Measurements from ENCODE around the gene FAM124A.

FAM124A gene, protein sequence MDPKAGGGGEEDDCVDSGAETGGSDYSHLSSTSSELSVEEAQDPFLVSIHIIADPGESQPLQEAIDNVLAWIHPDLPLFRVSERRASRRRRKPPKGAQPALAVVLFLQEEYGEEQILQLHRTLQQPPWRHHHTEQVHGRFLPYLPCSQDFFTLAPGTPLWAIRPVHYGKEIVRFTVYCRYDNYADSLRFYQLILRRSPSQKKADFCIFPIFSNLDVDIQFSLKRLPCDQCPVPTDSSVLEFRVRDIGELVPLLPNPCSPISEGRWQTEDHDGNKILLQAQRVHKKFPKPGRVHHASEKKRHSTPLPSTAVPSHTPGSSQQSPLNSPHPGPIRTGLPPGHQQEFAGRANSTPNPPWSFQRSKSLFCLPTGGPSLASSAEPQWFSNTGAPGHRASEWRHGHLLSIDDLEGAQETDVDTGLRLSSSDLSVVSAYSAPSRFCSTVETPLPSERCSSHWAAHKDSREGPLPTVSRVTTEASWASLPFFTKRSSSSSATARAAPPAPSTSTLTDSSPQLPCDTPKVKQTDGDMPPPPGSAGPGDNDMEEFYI

DNA sequence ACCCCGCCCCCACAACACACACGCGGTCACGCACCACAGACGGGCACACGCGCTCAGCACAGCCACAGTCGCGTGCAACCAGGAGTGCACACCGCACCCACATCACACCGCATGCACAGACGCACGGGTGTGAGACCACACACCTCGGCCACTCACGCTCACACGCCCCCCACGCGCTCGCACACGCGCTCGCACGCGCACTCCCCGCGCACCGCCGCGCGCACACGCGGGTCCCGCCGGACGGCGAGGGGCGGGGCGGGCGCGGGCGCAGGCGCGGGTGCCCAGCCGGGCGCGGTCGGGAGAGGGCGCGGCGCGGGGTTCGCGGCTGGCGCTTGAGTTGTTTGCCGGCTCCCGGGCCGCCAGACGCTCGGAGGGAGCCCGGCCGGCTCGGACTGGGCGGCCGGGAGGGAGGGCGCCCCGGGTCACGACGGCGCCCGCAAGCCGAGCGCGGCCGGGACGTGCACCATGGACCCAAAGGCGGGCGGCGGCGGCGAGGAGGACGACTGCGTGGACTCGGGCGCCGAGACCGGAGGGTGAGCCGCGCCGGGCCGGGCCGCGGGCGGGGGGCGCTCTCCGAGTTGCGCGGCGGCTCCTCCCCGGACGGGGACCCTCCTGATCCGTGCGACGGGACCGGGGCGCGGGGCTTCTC lies at the start of gene FAM124A:
TSS of gene FAM124A (plus strand) at position 362 of the 649 bp plus-strand sequence. CDS start at position 466, 104 bp downstream.
- DNase-seq (ENCODE audit: low read depth in 2 of 2), result no peak

DNA sequence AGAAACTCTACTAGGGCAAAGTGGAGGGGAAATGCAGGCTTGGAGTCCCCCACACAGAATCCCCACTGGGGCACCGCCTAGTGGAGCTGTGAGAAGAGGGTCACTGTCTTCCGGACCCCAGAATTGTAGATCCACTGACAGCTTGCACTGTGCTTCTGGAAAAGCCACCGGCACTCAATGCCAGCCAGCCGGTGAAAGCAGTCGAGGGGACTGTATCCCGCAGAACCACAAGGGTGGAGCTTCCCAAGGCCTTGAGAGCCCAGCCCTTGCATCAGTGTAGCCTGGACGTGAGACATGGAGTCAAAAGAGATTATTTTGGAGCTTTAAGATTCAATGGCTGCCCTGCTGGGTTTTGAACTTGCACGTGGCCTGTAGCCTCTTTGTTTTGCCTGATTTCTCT lies 47.2 kb upstream of the FAM124A start:
- no peak for DNase-seq (ENCODE audit: low read depth in 2 of 2)

DNA sequence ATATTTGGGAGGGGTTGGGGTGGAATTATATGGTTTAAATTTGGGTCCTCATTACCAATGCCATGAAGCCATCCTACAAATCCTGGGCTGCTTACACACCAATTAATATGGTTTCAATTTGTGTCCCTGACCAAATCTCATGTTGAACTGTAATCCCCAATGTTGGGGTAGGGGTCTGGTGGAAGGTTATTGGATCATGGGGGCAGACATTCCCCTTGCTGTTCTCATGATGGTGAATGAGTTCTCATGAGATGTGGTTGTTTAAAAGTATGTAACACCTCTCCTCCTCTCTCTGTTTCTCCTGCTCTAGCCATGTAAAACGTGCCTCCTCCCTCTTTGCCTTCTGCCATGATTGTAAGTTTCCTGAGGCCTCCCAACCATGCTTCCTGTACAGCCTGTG lies 46.6 kb upstream of the FAM124A start:
- no peak for DNase-seq (ENCODE audit: low read depth in 2 of 2)

DNA sequence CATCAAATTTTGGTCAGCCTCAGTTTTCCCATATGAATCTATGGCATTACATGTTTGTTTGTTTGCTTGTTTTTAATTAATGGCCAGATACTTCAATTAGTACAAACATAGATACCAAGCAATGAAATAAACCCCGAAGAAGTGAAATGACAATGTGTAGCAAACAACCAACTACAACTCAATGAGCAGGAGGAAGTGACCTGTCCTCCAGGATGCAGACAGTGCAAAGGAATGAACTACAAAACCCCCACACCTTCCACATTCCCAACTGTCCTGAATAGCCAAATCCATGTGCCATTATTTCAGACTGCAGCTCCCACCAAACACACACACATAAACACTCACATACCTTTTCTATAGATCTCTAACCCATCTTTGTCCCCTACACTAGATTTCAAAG lies 45.0 kb upstream of the FAM124A start:
- no peak for DNase-seq (ENCODE audit: low read depth in 2 of 2)

DNA sequence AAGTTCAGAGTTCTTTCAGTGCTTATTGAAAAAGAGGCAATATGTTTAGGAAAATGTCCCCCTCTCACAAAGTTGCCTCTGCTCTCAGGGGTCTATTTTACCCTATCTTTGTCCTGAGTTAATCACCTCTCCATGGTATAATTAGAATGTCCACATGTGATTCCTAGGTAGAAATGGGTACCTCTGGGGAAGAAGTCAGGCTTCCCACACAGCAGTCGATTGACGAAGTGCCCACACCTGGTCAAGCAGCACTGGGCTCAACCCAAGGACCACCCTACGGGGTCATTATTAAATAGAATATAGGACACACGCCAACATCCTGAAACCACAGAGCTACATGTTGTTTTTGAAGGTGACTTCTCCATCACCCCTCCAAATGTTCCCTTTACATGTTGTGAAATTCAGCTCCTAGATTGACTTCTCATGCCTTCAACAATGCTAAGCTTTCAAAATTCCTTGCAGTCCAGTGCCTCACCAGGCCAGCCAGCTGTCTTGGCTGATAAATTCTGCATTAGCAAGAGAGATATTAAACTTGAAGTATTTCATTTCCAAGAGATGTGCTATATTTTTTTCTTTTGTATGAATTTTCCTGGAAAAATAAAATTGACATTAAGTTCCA lies 43.6 kb upstream of the FAM124A start:
- DNase-seq (ENCODE audit: low read depth in 2 of 2), result no peak

DNA sequence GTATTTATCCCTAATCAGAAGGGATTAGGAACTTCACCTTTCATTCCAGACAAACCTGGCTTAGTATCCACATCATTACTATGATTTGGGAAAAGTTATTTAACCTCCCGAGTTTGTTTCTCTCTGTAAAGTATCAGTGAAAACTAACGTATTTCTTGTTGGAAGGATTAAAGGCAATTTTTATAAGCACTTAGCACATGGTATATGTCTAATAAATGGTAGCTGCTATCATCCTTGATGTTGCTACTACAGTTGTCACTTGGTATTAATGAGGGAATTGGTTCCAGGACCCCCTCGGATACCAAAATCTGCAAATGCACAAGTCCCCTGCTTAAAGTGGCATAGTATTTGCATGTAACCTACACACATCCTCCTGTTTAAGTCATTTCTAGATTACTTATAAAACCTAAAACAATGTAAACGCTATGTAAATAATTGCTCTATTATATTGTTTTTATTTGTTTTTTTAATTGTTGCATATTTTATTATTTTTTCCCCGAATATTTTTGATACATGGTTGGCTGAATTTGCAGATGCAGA lies 42.7 kb upstream of the FAM124A start:
- DNase-seq (ENCODE audit: low read depth in 2 of 2), result no peak

DNA sequence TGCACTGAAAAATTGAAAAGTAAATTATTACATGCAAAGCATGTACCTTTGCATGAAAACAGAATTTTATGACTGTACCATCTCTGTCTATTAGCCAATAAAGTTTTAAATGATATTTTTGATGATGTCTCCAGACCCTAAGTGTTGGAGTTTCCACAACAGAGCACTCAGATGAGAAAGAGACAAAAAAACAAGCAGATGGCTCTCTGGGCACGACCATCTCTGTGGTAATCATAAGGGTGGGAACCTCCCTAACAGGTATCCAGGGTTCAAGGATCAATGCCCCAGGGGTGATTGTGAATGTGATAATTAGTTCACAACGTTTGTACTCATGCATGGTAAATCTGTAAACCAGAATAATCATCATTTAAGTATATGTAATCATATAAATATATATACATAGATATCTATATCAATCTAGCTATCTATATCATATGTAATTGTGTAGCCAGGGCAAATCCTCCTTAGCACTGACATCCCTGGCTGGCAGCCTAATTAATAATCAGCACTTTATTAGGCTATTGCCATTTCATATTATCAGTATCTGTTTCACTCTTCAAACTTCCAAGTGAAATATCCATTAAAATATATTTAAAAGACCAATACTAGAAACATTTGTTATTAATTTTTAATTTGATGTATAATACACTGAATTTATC lies 41.2 kb upstream of the FAM124A start:
- no peak for DNase-seq (ENCODE audit: low read depth in 2 of 2)

DNA sequence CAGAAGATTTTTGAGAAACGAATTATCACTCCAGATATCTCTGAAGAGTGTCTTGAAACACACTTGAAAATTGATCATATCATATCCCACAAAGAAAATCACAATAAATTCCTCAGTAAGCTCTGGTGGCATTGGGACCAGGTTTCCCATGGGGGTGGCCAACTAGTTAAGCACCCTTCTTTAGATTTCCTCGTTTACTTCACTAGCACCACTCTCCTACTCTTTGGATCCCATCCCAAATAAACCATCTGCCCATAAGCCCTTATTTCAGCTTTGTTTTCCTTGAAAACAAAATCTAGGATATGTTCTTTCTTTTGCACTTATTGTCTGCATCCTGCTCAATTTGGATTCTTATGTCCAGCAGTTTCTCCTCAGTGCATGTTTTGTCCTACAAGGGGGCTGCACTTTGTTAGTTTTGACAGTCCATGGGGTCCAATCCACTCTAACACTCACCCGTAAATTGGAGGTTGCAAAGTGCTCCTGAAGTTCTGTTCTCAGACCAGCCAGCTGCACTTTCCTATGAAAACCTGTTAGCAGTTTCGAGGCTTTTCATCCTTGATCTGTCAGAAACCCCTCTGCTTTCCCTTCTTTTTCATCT lies 40.3 kb upstream of the FAM124A start:
- DNase-seq (ENCODE audit: low read depth in 2 of 2), result no peak

DNA sequence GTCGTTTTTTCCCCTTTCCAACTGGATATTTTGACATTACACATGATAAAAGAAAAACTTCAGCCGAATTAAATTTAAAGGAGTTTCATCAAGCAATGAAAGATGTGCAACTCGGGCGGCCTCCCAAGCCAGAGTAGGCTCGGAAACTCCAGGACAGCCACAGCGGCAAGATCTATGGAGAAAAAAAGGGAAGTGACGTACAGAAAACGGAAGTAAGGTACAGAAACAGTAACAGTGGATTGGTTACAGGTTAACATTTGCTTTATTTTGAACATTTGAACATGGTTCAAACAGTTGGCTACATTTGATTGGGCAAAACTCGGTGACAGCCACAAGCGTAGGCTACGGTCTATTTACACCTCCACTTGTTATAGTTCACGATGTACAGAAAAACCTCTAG lies 30.5 kb upstream of the FAM124A start:
- no peak for DNase-seq (ENCODE audit: low read depth in 2 of 2)

DNA sequence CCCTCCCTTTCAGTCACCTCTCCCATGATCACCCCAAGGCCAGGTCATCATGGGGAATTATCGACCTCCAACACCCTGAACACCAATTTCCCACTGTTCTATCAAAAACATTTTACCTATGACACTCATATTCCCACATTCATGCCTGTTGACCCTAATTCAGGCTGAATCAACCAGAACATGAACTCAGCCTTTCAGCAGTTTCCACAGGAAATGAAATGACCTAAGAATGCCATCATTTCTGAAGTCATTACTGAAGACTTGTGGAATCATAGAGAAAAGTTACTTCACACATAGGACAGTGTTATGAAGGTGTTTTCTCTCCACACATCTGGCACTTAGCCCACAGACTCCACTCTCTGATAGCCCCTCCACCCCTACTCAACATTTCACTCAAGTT lies 29.9 kb upstream of the FAM124A start:
- no peak for DNase-seq (ENCODE audit: low read depth in 2 of 2)

DNA sequence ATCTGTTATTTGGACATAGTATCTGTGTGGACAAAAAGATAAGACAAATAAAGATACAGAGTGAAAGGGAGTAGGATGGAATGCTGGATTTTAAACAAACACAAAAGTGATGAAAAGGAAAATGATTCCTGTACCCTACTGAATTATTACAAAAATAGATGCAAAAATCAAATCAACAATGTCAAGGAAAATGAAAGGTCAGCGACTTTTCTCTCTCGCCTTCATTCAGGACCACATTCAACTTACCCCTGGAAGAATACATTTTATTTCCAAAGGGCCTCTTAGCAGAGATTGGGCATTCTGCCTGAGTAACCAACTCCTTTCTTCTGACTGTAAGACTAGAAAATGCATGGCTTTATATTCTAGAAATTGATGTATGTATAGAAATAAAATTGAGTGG lies 28.8 kb upstream of the FAM124A start:
- no peak for DNase-seq (ENCODE audit: low read depth in 2 of 2)

DNA sequence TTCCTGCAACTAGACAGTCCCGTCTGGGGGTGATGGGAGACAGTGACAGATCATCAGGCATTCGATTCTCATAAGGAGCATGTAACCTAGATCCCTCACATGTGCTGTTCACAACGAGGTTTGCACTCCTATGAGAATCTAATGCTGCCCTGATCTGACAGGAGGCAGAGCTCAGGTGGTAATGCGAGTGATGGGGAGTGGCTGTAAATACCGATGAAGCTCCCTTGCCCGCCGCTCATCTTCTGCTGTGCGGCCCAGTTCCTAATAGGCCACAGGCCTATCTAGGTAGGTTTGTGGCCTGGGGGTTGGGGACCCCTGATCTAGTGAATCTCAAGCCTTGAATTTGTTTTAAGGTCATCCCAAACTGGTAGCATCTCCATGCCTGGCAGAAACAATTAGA lies 27.3 kb upstream of the FAM124A start:
- no peak for DNase-seq (ENCODE audit: low read depth in 2 of 2)

DNA sequence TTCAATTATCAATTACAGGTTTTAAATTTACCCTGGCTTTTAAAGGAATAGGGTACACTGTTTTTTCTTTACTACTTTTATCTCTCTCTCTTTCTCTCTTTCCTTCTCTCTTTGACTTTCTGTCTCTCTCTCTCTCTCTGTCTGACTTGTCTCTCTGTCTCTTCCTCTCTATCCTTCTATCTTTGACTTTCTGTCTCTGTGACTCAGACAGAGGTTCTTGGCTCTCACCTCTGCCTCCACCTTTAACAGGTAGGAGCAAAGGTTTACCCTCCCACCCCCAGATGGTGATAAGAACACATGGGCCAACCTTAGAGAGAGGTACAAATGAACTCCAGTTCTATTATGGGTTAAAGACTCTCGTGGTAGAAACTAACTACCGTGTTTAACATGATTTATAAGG lies 20.3 kb upstream of the FAM124A start:
- no peak for DNase-seq (ENCODE audit: low read depth in 2 of 2)

DNA sequence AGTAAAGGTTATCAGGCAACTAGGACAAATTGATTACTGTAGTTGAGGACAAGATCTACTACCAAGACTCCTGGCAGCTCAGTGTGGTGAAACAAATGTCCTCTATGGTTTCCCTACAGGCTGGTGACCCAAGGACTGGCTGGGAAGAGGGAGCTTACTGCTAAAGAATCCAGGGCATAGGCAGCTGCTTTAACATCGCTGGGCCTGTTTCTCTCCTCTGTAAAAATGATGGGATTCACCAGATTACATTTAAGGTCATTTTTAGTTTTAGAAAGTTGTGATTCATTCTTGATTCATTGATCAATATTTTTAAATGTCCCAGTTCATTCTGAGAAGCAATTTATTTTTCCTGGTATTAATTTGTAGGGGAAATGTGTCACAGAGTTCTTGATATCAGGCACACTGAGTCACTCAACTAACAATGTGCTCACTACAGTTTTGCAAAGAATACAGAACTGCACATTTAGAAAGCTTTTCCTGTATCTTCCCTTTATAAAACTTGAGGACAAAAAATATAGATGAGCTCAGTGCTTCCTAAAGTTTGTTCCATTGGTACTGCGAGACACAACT lies 19.6 kb upstream of the FAM124A start:
- no peak for DNase-seq (ENCODE audit: low read depth in 2 of 2)

DNA sequence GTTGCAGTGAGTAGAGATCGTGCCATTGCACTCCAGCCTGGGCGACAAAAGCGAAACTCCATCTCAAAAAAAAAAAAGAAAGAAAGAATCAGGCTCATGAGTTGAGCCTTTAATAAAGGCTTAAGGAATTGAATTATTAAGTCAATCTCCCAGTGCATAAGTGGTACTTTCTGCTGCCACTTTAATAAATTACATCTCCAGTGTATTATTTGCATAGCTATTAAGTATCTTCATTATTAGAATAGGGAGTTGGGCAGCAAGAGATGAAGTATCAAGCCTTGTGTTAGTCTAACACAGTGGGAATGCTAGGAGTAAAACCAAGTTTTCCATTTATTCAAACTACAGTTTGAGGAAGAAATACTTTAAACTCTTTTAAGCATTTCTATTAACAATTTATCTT lies 15.6 kb upstream of the FAM124A start:
- DNase-seq (ENCODE audit: low read depth in 2 of 2), result no peak

DNA sequence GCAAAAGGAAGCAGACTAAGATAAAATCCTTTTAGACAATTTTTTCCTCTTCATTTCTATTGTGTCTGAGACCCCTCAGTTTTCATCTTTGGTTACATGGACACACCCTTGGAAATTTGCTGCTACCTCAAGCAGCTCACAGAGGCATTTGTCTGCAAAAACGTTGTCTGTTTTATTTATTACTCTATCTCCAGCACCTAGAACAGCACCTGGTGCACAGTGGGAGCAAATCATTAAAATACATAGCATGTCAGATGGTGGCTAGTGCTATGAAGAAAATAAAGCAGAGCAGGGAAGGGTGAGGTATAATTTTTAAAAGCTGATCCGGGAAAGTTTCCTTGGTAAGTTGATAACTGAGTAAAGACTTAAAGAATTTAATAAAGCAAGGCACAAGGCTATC lies 14.3 kb upstream of the FAM124A start:
- DNase-seq (ENCODE audit: low read depth in 2 of 2), result no peak

DNA sequence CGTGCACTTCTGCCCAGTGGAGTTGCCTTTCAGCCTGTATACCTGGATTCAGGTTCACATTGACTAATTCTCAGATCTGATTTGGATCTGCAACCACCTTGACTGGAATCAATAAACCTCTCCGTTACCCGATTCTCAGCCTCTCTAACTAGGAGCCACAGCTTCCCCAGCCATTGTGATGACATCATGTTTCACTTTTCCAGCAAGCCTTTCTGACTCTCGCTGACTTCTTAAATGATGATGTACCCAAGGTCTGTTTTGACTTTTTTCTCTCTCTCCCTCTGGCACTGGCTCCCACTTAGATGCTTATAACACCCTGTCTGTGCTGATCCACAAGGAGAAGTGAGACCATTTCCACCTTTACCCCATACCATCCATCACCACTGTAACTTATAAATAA lies 13.5 kb upstream of the FAM124A start:
- DNase-seq (ENCODE audit: low read depth in 2 of 2), result no peak

DNA sequence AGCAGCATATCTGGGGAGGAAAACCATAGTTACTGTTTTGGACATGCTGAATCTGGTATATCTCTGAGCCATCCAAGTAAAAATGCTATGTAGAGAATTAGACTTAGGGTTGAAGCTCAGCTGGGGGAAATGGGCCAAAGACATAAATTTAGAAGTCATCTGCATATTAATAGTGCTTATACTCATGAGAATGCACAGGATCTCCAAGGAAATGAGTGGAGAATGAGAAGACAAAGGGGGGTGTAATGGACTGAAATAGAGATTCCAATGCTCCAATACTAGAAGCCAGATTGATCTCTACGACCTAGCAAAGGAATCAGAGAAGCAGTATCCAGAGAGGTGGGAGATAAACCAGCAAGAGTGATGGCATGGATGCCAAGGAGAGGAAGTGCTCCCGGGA lies 10.3 kb upstream of the FAM124A start:
- no peak for DNase-seq (ENCODE audit: low read depth in 2 of 2)

DNA sequence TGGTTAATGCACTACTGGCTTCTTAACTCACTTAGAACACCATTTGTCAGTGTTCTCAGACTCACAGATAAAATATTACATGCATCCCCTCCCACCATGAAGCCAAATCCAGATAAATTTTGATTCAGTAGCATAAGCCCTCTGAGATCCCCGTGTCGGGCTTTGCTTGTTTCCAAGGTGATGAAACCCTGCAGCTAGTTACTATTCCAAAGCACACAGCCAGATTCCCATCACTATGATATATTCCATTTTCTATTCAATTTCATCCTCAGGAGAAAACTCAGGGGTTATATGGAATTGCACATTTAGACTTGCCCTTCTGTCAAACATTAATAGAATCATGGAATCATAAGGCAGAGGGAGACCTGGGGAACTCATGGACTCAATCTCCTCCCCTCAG lies 9.4 kb upstream of the FAM124A start:
- DNase-seq (ENCODE audit: low read depth in 2 of 2), result no peak

DNA sequence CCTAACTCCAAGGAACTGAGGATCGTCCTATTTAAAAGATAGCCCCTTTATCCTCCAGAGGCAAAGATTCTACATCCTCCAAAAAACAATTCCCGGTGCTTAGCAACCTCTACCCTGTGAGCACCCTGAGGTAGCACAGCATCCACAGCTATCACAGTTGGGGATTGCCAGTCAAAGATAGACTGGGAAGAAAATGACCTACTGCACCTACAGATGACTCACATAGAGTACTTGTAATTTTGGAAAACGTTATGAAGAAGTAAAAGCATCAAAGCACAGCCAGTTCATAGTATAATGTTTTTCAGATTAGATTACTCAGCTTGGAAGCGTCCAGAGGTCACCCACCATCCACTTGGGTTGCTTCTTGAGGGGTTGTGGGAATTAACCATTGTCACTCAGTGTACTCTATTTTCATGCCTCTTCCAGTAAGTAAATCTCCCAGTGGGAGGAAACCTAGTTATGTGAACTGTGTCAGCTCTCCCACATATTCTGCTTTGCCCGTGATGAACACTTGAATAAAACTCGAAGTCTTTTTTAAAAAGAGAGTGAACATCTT lies 8.9 kb upstream of the FAM124A start:
- DNase-seq (ENCODE audit: low read depth in 2 of 2), result no peak

DNA sequence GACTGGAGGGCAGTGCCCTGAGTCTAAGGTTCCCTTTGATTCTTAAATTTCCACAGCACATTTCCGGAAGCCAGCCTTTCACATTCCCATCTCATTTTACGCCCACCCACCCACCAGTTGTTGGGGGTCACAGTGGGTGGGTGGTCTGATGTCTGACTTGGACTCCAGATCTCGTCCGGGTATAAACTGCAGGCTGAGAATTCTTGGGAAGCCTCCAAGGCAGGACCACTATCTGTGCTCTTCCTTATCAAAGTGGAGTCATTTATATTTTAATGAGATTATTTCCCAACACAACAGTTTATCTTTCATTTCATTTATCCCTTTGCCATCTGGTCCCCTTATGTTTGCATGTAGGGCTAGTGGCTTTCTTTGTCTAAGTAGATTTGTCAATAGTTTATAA lies 3.6 kb upstream of the FAM124A start:
- no peak for DNase-seq (ENCODE audit: low read depth in 2 of 2)

Measured in stimulated activated CD8-positive, alpha-beta memory T cell treated with anti-CD3 and anti-CD28 coated beads, Interleukin-7, amount 100 ng/mL, for 1 hour (primary cell).